Tibial nerve (tissue), 4 donors: Measurements from ENCODE around the gene LRRC56.

ENCODE experiments used
- EP300 ChIP-seq, 2 donors: sonication (generic); formaldehyde crosslinking; IDR thresholded peaks; one replicate each; pipeline ENCODE4 v1.6.1; 2017; ENCODE audit warnings: antibody characterized with exemption in 2 of 2, mild to moderate bottlenecking in 1 of 2
- TF ChIP-seq, protein P1 (sequence below), 5 experiments: fragments of 200-600 bp in 3 of 5; fragments of 450-650 bp in 2 of 5; sonication (generic) in 3 of 5; IDR thresholded peaks; one replicate each; pipeline ENCODE4 v1.5.1; 2016 to 2019; ENCODE audit warnings: antibody characterized with exemption in 5 of 5, mild to moderate bottlenecking in 3 of 5, moderate library complexity in 2 of 5

DNA sequence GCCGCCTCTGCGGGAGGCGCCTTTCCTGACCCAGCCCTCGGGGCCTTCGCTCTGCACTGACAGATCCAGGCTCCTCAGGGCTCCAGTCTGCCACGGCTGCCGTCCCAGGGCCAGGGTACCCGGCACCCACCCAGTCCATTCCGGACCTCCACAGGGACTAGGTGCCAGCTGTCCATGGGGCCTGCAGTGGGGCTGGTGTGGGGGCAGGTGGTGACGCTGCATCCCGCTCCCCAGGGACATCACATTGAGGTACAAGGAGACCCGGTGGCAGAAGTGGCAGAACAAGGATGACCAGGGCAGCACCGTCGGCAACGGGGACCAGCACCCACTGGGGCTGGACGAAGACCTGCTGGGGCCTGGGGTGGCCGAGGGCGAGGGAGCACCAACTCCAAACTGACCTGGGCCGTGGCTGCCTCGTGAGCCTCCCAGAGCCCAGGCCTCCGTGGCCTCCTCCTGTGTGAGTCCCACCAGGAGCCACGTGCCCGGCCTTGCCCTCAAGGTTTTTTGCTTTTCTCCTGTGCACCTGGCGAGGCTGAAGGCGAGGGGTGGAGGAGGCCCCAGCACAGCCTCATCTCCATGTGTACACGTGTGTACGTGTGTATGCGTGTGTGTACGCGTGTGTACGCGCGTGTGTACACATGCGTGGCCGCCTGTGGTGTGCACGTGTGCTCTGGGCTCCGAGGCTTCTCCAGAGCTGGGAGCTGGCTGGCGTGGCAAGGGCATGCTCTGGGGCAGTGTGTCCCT is 47.0 kb upstream of the LRRC56 start:
- TF ChIP-seq, protein P1, sequence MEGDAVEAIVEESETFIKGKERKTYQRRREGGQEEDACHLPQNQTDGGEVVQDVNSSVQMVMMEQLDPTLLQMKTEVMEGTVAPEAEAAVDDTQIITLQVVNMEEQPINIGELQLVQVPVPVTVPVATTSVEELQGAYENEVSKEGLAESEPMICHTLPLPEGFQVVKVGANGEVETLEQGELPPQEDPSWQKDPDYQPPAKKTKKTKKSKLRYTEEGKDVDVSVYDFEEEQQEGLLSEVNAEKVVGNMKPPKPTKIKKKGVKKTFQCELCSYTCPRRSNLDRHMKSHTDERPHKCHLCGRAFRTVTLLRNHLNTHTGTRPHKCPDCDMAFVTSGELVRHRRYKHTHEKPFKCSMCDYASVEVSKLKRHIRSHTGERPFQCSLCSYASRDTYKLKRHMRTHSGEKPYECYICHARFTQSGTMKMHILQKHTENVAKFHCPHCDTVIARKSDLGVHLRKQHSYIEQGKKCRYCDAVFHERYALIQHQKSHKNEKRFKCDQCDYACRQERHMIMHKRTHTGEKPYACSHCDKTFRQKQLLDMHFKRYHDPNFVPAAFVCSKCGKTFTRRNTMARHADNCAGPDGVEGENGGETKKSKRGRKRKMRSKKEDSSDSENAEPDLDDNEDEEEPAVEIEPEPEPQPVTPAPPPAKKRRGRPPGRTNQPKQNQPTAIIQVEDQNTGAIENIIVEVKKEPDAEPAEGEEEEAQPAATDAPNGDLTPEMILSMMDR (IDR thresholded peaks at IDR 0.05) = no peak
- TF ChIP-seq EP300 (IDR thresholded peaks at IDR 0.05) = no peak
